ENCODE data around the gene SHISAL2B.
"Not testable (repeated sequence)": the region's sequence is repeated elsewhere in the genome, so short reads cannot be mapped to it uniquely, and the experiment has no call there.

SHISAL2B gene

DNA sequence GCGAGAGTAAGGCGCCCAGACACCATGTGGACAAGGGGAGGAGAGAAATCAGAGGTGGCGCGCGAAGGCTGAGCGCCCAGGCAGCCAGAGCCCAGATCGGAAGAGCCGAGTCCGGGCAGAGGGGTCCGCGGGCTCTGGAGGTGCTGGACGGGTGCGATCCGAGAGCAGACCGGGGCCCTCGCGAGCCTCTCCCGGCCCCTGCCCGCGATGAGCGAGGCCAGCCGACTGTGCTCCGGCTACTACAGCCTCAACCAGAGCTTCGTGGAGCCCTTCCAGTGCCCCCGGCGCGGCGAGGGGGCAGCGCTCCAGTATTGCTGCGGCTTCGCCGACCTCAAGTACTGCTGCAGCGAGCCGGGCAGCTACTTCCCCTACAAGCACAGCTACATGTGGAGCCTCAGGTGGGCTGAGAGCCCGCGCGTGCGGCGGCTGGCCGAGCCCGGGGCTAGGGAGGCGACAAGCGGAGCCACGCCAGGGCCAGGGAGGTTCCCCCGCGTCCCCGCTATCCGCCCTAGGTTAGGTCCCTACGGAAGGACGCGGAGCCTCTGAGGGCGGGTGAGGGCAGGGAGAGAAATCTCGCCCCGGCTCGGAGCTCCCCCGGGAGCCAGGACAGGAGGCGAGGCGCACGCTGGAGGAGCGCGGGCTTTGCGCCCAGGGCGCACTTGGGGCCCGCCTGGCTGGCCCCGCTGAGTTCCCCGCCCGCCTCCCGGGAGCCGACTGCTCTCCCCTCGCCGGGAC is at the start of gene SHISAL2B:
SHISAL2B (plus strand) TSS at position 87 of the 735 bp plus-strand sequence; CDS start at position 208, 121 bp downstream.
- DNase-seq (ENCODE audit: low spot score), result no peak

DNA sequence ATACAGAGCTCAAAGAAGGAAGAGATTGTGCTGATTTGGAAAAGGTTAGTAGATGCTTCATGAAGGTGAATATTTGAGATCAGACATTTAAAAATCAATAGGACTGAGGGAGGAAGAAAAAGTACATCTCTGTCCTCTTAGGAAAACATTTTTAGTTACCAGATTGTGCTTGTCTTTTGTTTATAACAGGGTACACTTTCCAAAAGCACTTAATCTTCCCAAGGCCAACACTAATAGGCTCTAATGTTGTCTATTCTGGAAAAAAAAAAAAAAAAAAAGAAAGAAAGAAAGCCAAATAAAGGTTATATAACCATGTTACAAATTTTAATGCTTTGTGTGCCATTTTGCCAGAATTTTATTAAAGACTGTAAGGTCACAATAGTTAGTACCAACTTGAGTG is 45.5 kb upstream of the SHISAL2B start:
- DNase-seq (ENCODE audit: low spot score), result no peak

DNA sequence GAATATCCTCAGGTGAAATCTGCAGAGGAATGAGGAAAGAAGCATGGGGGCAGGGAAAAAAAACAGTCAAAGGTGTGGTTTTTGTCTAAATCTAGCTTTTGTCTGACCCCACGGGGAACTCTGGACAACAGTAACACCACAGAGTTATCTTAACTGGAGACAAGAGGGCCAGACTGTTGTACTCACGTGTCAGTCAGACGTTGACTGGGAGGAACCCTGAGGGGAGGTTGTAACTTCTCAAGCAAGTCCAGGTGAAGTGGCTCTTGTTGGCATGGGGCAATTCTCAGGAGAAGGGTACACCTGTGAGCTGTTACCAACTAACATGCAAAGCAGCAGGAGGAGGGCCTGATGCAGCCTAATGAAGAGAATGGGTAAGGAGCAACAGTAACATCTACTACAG is 44.1 kb upstream of the SHISAL2B start:
- DNase-seq (ENCODE audit: low spot score), result no peak

DNA sequence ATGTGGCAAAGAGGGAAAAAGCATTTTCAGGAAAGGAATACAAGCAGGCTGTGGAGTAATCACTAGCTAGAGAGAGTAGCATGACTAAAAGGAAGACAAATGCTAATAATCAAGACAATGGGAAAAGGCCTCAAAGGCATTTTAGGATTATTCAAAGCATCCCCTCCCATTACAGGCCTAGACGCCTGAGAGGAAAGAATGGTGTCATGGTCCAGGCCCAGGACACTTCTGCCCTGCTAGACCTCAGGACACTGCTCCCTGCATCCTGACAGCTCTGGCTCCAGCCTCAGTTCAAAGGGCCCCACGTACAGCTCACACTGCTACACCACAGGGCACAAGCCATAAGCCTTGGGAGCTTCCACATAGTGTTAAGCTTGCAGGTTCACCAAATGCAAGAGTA is 40.8 kb upstream of the SHISAL2B start:
- DNase-seq (ENCODE audit: low spot score), result no peak

DNA sequence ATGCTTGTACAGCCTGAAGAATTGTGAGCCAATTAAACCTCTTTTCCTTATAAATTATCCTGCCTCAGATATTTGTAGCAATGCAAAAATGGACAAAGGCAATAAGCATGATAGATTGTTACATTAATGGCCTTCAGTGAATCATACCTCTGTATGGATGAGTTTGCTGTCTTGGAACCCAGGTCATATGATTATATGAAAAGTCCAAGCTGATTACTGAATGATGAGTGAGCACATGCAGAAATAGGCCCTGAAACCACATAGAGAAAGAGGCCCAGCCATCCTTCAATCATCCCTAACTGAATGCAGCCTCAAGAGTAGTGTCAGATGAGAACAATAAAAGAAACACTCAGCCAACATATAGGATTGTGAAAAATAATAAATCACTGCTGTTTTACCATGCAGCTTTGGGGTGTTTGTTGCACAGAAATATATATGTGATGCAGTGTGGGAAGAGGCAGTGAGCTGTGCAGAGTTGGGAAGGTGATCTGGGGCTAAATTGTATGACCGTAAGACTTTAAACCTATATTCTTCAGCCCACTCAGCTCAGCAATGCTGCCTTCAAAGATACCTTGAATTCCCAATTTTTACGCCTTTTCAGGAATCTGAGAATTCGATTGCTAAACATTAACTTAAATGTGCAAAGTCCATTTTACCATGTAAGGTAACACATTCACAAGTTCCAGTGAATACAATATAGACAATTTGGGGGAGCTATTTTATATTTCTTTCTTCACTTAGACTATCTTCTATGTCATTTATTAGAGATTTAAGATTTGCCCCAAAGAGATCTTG is 36.3 kb upstream of the SHISAL2B start:
- no peak for DNase-seq (ENCODE audit: low spot score)

DNA sequence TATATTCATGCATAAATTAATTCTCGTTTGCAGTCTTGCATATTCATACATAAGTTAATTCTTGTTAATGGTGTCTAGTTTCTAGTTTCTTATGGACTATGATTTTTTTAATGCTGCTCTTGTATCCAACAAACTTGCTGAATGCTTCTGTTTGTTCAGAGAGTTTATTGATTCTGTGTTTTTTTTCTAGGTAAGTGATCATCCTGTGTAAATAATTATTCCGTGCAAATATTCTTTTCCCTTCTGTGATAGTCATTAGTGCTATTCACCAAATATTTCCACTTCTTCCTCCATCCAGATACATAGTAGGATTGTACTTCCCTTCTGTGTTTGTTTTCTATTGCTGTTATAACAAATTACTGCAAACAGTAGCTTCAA is 35.8 kb upstream of the SHISAL2B start:
- no peak for DNase-seq (ENCODE audit: low spot score)

DNA sequence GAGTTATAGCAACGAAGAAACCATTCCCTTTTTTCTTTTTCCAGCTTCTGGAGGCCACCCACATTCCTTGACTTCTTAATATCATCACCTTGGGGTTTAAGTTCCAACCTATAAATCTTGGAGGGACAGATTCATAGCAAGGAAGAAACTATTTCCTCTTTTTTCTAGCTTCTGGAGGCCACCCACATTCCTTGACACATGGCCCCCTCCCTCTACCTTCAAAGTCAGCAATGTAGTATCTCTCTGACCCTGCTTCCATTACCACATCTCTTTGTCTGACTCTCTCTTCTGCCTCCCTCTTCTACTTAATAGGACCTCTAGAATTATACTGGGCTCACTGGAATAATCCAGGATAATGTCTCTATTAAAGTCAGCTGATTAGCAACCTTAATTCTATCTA is 34.7 kb upstream of the SHISAL2B start:
- DNase-seq (ENCODE audit: low spot score), result no peak

DNA sequence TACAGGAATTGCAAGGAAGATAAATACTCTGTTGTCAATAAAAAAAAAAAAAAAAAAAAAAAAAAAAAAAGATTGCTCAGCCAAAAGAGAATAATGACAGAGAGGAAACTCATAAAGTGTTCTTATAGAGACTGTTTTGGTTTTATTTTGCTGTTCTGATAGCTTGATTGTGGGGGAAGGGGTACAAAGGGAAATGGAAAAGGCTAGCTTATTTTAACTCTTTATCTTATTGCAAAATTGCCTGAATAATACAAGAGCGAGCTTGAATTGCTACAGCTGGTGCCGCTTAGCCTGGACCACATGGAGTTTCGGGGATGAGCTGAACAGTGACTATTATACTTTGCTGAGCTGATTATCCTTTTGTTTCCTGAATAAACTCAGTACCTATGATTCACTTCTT is 31.0 kb upstream of the SHISAL2B start:
- DNase-seq (ENCODE audit: low spot score), result no peak

DNA sequence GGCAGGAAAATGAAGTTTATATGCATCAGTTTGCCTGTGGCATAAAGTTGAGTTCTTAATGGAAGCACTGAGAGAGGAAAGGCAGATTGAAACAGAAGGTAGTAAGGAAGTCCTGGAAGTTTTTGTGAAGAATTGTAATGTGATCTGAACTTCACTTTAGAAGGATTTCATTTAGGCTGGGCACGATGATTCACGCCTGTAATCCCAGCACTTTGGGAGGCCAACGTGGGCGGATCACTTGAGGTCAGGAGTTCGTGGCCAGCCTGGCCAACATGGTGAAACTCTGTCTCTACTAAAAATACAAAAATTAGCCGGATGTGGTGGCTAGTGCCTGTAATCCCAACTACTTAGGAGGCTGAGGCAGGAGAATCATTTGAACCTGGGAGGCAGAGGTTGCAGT is 27.1 kb upstream of the SHISAL2B start:
- not testable (repeated sequence) for DNase-seq (ENCODE audit: low spot score)

DNA sequence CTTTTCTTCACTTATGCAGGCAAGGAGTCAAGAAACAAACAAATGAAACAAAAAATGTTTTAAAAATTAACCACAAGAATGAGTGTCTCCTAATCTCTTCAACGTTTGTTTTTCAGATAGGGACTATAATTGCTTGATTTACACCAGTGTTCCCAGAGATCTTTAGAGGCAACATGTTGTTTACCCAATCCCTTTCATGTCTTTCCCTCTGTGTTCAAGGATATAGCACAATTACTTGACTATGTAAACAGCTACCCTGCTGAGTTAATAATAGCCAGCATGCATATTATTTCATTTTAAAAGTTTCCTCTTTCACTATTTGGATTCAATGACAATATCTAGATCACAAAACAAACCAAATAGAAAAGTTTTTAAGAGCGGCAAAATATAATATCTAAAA is 25.1 kb upstream of the SHISAL2B start:
- no peak for DNase-seq (ENCODE audit: low spot score)

DNA sequence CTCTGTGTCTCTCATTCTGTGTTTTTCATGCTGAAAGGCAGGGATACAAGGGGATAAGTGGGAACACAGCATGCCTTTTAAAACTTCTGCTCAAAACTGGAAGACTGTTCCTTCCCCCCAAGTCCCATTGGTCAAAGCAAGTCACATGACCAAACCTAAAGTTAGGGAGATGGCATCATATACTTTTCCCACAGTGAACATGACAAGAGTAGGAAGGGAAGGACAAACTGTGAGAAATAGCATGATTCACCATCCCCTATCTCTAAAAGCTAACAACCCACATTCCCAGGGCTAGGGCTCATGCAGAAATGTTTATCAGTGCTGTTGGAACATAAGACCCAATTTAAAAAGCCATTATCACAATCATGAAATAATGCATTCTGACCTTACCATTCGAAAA is 24.2 kb upstream of the SHISAL2B start:
- DNase-seq (ENCODE audit: low spot score), result no peak

DNA sequence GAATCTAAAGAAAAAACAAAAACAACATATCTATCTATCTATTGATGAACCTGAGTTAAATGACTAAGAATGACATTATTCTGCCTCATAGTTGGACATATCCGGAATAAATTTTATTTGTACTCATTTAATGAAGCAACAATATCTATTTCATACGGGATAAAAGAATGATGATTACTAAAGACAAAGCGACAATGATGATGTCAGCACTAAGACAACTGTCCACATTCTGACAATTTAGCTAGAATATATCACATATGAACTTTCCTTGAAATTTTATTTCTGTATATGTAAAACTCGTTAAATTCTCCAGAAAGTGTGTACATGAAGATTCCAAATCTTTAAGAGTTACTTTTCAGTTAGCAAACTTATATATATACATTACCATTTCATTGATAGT is 23.2 kb upstream of the SHISAL2B start:
- no peak for DNase-seq (ENCODE audit: low spot score)

DNA sequence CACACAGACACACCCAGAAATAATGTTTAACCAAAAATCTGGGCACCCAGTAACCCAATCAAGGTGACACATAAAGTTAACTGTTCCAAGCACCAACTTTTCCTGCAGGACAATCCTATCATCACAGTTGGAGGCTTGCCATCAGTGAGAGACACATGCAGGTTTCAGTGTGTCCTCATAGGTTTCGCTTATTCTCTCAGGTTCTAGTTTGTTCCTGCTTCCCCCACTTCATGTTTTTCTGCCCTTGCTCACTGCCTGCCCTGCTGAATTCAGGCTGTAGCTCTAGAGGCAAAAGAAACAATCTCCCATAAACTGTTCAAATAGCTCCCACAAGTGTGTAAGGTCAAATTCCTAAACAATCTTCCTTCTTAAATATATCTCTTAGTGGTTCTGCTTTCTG is 20.0 kb upstream of the SHISAL2B start:
- no peak for DNase-seq (ENCODE audit: low spot score)

DNA sequence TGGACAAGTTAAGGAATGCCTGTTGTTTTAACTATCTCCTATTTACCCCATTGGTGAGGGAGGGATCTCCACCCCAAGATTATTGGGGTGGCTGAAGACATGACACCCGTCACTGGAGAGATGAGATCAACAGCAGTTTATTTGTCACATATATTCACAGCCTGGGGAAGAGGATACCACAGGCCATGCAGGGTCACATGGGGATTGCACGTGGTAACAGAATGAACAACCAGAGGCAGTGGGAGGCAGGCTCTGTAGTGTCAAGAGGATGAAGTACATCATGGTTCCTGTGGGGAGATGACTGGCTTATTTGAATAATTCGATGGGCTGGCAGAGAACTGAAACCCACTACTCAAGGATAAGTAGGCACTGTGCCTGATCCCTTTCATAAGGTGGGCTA is 18.6 kb upstream of the SHISAL2B start:
- no peak for DNase-seq (ENCODE audit: low spot score)

DNA sequence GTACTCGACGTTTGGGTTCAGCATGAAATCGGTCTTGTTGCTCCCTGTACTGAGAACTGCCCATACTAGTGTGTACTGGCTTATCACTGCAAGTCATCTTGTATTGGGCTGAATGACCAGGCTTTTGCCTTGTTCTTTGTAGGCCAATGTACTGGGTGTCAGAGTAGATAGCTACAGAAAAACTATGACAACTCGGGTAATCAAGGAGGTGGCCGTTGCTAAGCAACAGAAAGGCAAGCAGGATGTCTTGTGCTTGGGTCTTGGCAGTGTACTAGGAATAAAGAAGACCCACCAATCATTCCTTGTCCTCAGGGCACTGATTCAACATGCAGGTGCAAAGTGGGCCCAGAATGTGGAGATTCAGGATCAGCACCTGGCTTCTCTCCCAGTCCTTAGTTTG is 11.9 kb upstream of the SHISAL2B start:
- no peak for DNase-seq (ENCODE audit: low spot score)

DNA sequence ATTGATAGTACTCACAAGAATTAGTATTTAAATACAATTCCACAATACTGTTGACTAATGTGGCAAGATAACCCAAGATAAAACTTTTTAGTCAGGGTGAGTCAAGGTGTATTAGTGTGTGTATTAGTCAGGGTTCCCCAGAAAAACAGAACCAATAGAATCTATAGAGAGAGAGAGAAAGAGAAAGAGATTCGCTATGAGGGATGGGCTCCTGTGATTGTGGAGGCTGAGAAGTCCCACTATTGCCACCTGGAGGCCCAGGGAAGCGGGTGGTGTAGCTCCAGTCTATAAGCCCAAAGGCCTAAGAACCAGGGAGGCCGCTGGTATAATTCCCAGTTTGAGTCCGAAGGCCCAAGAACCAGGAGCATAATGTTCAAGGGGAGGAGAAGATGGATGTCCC is 10.0 kb upstream of the SHISAL2B start:
- no peak for DNase-seq (ENCODE audit: low spot score)

DNA sequence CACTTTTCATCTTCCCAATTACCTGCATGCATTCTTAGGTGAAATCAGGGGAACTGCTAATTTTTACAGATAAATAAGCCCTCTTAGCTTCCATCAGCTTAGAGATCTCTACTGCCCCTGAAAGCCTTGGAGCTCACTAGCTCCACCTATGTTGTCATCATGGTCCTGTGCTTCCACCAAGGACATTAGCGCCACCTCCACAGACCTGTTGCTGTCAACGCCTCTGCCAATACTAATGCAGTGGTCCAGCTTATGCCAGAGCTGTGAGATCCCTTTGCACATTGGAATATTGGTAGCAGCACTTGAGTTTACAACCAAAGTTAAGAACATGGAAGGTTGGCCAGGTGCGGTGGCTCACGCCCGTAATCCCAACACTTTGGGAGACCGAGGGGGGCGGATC is 7.7 kb upstream of the SHISAL2B start:
- DNase-seq (ENCODE audit: low spot score), result no peak

DNA sequence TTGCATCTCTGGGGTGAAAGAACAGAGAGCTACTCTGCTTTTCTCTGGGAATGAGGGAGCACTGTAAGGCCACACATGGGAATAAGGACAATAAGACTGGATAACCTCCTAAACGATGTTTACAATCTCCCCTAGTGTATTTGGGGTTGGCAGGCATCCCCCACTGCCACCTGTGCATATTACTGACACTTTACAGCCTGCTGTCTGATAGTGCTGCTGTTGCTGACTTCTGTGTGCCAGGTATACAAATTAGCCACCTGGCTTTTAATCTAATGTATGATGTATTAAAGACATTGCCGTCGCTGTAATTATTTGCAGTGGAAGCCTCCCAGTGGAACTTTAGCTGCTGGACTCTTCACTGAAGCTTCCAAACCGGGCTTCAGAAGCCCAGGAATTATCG is 4.4 kb upstream of the SHISAL2B start:
- DNase-seq (ENCODE audit: low spot score), result no peak

DNA sequence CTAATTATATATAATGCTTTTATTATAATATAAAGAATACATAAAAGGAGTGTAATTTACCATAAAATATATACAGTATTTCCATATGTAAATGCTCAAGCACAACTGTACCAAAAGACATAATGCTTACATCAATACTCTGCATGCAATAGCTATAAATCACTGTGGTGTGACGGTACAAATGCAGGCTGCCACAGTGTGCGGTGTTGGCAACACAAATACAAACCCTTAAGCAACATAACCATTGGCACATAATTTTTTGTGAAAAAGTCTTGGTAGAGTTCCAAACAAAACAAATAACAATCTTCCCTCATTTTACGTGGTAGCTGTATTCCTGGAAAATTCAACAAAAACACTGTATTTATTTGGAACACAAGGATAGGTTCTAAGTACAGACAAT is 1.9 kb upstream of the SHISAL2B start:
- no peak for DNase-seq (ENCODE audit: low spot score)

DNA sequence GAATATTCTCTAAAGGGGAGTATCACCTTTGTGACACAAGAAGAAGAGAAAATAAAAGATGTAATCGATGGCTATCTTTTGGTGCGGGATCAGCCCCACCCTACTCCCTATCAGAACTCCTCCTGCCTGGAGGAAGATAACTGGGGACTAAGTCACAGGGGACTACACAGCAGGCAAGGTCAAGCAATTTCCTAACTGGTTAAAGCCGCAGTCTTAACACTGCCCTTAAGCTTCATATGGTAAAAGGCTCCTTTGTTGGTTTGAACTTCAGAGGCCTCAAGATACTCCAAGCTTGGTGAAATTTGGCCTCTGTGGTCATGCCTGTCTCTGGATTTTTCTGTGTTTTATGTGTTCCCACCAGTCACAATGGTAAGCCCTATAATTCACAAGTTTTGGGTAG is 1.3 kb upstream of the SHISAL2B start:
- no peak for DNase-seq (ENCODE audit: low spot score)

DNA sequence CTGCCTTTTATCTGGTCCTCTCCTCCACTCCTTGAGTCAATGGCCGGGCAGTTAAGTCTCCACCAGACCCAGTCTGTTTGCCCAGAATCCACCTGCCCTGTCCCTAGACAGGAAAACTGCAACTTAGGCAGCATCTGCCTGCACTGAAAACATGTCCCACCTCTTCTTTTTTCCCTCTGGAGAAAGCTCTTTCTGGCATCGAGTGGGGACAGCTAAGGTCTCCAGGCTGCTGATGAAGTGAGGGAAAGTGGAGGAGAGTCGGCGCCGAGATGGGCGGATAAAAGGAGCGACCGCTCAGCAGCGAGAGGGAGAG is 243 bp upstream of the SHISAL2B start:
- no peak for DNase-seq (ENCODE audit: low spot score)

DNA sequence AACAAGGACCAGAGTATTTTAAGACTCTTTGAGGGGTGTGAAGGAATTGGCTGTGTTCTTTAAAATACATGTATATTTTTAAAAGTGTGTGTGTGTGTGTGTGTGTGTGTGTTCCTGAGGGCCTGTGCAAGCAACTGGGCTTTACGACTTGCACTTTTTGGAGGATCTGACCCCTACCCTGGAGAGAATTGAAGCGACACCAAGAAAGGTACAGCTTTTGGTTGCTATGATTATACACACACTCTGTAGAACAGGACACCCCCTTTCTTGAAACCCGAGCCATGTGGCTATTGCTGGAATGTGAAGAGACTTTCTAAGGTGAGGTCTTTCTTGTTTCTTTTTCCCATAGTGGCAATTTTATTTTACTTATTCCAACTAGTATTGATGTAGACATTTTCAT is 988 bp downstream of the SHISAL2B start:
- no peak for DNase-seq (ENCODE audit: low spot score)

DNA sequence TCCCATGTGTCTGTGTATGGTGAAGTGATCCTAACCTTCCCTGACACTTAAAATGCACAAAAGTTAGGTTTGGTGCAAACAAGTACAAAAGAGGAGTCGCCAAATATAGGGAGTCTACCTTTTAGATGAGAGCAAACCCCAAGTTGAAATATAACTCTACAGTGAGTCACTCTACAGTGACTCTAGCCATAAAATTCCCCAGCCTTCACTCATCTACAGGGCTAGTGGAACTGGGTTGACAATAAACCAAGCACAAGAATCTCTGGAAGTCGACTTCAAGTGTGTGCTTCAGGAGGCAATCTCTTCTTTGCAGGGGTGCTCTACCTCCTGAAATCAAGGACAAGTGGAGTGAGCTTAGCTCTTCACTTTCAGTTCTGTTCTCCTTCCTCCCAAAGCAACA is 3.3 kb downstream of the SHISAL2B start:
- DNase-seq (ENCODE audit: low spot score), result no peak

DNA sequence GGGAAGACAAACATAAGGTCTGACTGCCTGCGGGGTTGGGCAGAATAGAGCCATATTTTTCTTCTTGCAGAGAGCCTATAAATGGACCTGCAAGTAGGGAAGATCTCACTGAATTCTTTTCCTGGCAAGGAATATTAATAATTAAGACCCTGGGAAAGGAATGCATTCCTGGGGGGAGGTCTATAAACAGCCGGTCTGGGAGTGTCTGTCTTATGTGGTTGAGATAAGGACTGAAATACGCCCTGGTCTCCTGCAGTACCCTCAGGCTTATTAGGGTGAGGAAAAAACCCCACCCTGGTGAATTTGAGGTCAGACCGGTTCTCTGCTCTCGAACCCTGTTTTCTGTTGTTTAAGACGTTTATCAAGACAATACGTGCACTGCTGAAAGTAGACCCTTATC is 6.1 kb downstream of the SHISAL2B start:
- DNase-seq (ENCODE audit: low spot score), result not testable (repeated sequence)
